ENCODE data around the gene STK11IP. TPM values are rescaled to one million over a fixed set of nuclear protein-coding genes. Genes with fewer than 3 reads are reported as not detected.

STK11IP gene
- total RNA-seq, 1 donor from 2014 or later: 14.7 TPM

- no peak for DNase-seq (ENCODE audit: low read depth)
Measured at GRCh38 chr2:219631904-219632759, 34.5 kb downstream of the STK11IP start.

DNA sequence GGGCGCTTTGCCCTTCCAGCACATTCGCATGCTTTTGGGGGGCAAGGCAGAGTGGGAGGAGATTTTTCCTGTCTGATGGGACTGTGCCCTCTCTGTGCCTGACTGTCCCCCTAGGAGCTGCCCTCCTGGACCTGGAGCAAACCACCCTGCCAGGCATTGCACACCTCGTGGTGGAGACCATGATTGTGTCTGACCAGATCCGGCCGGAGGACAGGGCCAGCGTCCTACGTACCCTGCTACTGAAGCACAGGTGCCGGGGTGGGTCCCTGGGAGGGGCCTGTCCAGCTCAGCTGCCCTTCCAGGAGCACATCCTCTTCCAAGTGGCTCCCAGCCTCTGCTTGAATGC lies 35.1 kb downstream of the STK11IP start:
- no peak for DNase-seq (ENCODE audit: low read depth)

- DNase-seq (ENCODE audit: low read depth): no peak
Measured at GRCh38 chr2:219633276-219634065, 35.8 kb downstream of the STK11IP start.

GRCh38 chr2:219634171-219634940 lies 36.7 kb downstream of the STK11IP start:
- no peak for DNase-seq (ENCODE audit: low read depth)

- no peak for DNase-seq (ENCODE audit: low read depth)
Measured at GRCh38 chr2:219634951-219635751, 37.5 kb downstream of the STK11IP start.

DNA sequence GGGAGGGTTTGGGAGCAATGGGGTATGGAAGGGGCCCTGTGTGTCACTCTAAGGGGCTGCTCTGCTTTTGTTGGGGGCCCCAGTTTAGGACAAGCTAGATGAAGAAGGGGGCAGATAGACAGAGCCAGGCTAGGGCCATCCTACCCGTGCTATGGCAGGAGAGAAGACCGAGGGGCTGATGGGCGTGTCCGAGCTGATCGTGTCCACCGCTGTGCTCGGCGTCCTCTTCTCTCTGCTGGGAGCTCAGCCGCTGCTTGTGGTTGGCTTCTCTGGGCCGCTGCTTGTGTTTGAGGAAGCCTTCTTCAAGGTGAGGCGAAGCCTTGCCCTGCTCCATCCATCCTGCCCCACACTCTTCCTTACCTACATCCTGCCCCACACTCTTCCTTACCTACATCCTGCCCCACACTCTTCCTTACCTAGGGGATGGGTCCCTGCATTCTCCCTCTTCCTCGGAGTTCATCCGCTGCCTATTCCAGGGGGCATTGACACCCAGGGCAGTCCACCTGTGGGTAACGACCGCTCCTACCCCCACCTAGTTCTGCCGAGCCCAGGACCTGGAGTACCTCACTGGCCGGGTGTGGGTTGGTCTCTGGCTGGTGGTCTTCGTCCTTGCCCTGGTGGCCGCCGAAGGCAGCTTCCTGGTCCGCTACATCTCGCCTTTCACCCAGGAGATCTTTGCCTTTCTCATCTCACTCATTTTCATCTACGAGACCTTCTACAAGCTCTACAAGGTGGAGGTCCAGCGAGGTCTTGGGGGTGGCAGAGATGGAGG lies 38.7 kb downstream of the STK11IP start:
- no peak for DNase-seq (ENCODE audit: low read depth)

DNA sequence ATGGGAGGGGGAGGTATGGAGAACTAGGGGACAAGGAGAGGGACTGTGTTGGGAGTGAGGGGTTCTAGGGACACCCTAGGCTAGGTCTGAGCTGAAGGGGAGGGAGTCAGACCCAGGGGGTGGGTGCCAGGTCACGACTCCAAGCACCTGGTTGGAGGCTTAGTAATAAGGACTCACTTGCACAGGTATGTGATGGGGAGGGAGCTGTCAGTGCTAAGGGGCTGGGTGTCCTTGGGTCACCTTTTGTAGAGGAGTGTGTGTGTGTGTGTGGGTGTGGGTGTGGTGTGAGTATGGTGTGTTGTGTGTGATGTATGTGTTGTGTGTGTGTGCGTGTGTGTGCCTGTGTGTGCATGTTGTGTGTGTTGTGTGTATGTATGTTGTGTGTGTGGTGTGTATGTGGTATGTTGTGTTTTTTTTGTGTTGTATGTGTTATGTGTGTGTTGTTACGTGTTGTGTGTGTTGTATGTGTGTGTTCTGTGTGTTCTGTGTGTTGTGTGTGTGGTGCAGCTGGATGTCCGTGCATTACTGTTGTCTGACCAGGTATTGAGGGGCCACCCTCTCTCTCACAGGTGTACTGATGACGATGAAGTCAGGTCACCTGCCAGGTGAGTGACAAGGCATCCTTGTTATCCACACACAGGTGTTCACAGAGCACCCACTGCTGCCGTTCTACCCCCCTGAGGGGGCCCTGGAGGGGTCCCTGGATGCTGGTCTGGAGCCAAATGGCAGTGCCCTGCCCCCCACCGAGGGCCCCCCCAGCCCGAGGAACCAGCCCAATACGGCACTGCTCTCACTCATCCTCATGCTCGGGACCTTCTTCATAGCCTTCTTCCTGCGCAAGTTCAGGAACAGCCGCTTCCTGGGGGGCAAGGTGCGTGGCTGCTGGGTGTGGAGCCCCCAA lies 39.5 kb downstream of the STK11IP start:
- no peak for DNase-seq (ENCODE audit: low read depth)

GRCh38 chr2:219637842-219638185 lies 40.2 kb downstream of the STK11IP start:
- no peak for DNase-seq (ENCODE audit: low read depth)

DNA sequence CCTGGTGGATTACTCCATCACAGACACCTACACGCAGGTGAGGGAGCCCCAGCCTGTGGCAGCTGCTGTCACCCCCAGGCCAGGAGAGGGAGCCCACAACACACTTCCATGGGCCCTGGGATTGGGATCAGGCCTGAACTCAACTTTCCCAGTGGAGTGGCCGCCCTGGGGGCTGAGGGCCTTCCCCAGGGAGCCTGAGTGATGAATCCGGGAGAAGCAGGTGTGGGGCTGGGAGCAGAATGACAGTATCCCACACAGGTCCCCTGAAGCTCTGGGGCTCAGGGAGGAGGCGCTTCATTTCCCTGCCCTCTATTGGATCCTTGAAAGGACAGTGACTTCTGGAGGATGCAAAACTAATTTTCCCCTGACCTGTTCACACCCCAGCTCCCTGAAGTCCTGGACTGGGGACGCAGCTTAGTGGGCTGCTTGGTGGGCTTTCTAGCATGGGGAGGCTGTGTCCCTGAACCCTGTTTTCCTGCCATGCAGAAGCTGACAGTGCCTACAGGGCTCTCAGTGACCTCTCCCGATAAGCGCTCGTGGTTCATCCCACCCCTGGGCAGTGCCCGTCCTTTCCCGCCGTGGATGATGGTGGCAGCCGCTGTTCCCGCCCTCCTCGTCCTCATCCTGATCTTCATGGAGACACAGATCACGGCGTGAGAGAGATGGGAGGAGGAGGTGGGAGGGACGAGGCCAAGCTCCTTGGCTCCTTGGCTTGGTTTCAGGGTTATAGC lies 40.7 kb downstream of the STK11IP start:
- DNase-seq (ENCODE audit: low read depth): no peak

DNA sequence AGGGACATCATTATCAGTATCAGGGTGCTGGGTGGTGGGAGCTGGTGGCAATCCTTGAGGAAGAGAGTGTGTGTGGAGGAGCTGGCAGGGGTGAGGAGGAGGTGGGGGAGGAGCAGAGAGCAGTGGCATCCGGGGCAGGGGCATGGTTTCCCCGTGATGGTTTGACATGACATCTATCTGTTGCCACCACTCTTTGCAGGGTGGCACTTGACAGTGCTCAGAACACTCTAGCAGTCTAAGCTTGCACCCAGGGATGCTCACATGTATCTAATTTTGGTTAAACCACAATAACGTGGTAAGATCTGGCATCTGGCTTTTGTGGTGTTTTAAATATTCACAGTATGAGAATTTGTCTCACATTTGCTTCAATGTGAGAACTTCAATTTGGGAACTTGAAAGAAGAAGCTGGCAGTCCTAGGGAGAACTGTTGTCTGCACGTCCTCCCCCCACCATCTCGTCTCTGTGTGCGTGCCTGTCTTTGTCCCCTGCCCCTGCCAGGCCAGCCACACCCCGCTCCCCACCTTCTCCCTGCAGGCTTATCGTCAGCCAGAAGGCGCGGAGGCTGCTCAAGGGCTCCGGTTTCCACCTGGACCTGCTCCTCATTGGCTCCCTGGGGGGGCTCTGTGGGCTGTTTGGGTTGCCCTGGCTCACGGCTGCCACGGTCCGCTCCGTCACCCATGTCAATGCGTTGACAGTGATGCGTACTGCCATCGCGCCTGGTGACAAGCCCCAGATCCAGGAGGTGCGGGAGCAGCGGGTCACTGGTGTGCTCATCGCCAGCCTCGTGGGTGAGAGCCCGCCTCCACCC lies 41.5 kb downstream of the STK11IP start:
- DNase-seq (ENCODE audit: low read depth): peak; percentile 54

- DNase-seq (ENCODE audit: low read depth): no peak
Measured at GRCh38 chr2:219641390-219642068, 43.9 kb downstream of the STK11IP start.

- no peak for DNase-seq (ENCODE audit: low read depth)
Measured at GRCh38 chr2:219642069-219642454, 44.4 kb downstream of the STK11IP start.

DNA sequence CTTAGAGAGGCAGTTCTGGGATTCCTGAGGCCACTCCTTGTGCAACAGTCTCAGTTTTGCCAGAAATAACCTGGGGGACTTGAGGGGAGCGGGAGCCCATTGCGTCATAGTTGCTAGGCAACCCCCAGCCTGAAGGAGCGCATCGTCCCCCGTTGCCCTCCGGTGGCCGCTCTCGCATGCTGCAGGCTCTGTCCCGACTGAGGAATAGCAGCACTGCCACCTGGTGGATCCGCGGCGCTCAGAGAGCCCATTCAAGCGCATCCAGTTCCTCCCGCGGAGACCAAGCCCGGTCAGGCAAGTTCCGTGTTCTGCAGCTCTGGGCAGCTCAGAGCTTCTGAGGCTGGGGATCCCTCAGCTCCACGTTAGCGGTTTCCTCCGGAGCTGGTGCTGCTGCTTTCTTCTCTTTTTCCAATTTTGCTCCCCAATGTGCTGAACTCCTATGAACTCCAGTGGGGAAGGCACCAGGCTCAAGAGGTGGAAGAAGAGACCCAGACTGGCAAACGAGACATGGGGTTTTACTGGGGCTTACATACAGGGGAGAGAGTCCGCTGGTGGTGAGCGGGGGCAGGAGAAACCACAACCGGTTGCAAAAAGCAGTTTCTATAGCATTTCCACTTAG lies 44.9 kb downstream of the STK11IP start:
- peak; percentile 95 for DNase-seq (ENCODE audit: low read depth)

DNA sequence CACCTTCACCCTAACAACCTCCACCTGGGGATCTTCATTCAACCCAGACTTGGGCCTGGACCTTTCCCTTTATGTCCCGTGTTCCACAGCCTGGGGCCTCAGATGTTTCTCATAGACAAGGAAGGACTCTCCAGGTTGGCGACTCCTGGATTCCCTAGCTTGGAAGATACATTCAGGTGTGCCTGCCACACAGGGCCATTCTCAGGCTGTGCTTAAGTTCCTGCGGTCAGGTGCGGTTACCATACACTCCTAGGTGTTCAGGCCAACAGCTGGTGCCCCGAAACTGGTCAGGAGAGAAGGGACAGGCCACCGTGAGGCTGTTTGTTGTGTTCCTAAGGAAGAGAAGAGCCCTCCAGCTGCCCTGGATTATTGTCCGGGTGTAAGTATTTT lies 45.4 kb downstream of the STK11IP start:
- no peak for DNase-seq (ENCODE audit: low read depth)

GRCh38 chr2:219643788-219644398 lies 46.2 kb downstream of the STK11IP start:
- DNase-seq (ENCODE audit: low read depth): no peak

DNA sequence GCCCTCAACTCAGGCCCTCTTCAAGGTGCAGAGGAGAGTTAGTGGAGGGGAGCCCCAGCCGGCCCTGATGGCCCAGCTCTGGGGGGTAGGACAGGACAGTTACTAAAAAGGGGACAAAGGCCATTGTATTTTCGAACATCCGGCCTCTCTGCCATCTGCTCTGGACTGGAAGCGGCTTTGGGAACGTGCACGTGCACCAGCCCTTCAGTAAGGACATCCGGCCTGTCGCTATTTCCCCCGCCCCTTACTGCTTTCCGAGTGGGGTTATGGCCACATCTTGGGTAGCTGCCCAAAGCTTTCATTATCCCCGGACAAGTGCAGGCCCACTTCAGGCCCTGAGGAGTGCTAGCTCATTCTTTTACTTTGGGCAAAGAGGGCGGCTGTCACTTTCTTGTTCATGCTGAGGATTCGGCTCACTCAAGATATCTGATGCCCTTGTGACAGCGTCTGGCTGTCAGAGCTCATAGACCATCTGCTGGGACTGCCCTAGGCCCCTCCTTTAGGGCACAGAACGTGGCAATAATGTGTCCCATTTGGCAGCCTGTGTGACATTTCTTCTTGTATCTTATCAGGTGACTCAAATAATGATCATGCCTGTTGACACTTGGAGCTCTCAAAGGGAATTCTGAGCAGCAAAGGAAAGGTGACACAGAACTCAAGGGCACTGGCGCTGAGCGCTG lies 47.3 kb downstream of the STK11IP start:
- peak; percentile 68 for DNase-seq (ENCODE audit: low read depth)
